Brain microvascular endothelial cell (primary cell): ENCODE data around the gene RAB44.

Source experiments
- DNase-seq: peaks from one replicate; pipeline ENCODE4 v3.0.0-alpha.2; 2020
- H3K27ac ChIP-seq: fragments of 250-450 bp; sonication (Bioruptor Pico); 2 replicates; pipeline ENCODE4 v1.5.1; 2020; ENCODE audit warnings: mild to moderate bottlenecking, moderate library complexity
- H3K27me3 ChIP-seq: fragments of 250-450 bp; sonication (Bioruptor Pico); replicated peaks from 2 replicates; pipeline ENCODE4 v1.5.1; 2020; ENCODE audit warnings: mild to moderate bottlenecking
- H3K36me3 ChIP-seq: fragments of 250-450 bp; sonication (Bioruptor Pico); replicated peaks from 2 replicates; pipeline ENCODE4 v1.5.1; 2020; ENCODE audit warnings: mild to moderate bottlenecking
- H3K4me3 ChIP-seq: 2 replicates; pipeline ENCODE4 v1.5.1; 2011; ENCODE audit warnings: low read depth, mild to moderate bottlenecking, control low read depth, low read length, moderate library complexity
- CTCF ChIP-seq: IDR thresholded peaks from 2 replicates; pipeline ENCODE4 v1.5.1; 2011; ENCODE audit warnings: low read depth, mild to moderate bottlenecking, moderate library complexity, low read length, control low read depth, inconsistent platforms; ENCODE audit errors: missing control alignments
- in situ Hi-C: cut with HindIII; loops from 2 replicates; pipeline ENCODE4 v1.10.0; 2017; ENCODE audit warnings: low sequenced_read_pairs, low pct_ligation_motif_present

The RAB44 gene

GRCh38 chr6:36700071-36700812 lies 2.6 kb downstream of the RAB44 start:
- no peak for TF ChIP-seq CTCF

GRCh38 chr6:36700831-36701230 lies 3.2 kb downstream of the RAB44 start:
- H3K36me3 ChIP-seq: no peaks in the 10 kb centered on the region
- in situ Hi-C loops: no loop called here
- no peak for TF ChIP-seq CTCF
- no peak overlapping the region for H3K4me3 ChIP-seq
- DNase-seq: no peak
- no peaks in the 10 kb centered on the region for H3K27me3 ChIP-seq
- H3K27ac ChIP-seq: no peak overlapping the region

More at GRCh38 chr6:36700071-36700812, 2.6 kb downstream of the RAB44 start:
- H3K4me3 ChIP-seq: no peak overlapping the region
- no peaks in the 10 kb centered on the region for H3K36me3 ChIP-seq
- DNase-seq: no peak
- no peak overlapping the region for H3K27ac ChIP-seq
- no peaks in the 10 kb centered on the region for H3K27me3 ChIP-seq
- in situ Hi-C loops: no loop called here

GRCh38 chr6:36701401-36701991 lies 3.9 kb downstream of the RAB44 start:
- in situ Hi-C loops: no loop called here
- Histone ChIP-seq H3K27me3 (no peaks in the 10 kb centered on the region), H3K4me3 (no peak overlapping the region), H3K36me3 (no peaks in the 10 kb centered on the region), H3K27ac (no peak overlapping the region)
- no peak for DNase-seq
- TF ChIP-seq CTCF: no peak

- Histone ChIP-seq H3K4me3 (no peak overlapping the region), H3K36me3 (no peaks in the 10 kb centered on the region), H3K27me3 (no peaks in the 10 kb centered on the region), H3K27ac (no peak overlapping the region)
- TF ChIP-seq CTCF: no peak
- in situ Hi-C loops: no loop called here
- DNase-seq: no peak
Measured at GRCh38 chr6:36702656-36703055, 5.0 kb downstream of the RAB44 start.

GRCh38 chr6:36703081-36703606 lies 5.5 kb downstream of the RAB44 start:
- no peaks in the 10 kb centered on the region for H3K36me3 ChIP-seq
- no peak for DNase-seq
- no peak overlapping the region for H3K27ac ChIP-seq
- H3K27me3 ChIP-seq: no peaks in the 10 kb centered on the region
- in situ Hi-C loops: no loop called here
- no peak for TF ChIP-seq CTCF
- H3K4me3 ChIP-seq: no peak overlapping the region
